ENCODE results near the gene BCL11B. TPM values are rescaled to one million over a fixed set of nuclear protein-coding genes. Genes with fewer than 3 reads are reported as not detected.

The BCL11B gene
- total RNA-seq, 1 donor from 2014 or later = 0.07 TPM

DNA sequence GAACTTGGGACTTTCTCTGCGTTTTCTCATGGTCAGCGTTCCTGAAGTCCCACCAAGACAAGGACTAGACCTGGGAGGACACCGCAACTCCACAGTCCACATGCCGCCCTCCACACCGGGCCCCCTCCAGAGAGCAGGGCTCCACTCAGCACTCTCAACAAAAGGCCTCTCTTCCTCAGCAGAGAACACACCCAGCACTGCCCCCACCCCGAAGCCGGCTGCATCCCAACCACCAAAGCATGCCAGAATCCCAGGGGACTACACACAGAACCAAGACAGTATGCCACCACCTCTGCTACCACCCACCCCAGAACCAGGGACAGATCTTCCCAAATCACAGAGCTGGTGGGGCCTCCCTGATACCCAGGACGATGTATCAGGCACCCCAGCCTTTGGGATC is 88.3 kb downstream of the BCL11B start:
- DNase-seq (ENCODE audit: low read depth, low spot score) = no peak

DNA sequence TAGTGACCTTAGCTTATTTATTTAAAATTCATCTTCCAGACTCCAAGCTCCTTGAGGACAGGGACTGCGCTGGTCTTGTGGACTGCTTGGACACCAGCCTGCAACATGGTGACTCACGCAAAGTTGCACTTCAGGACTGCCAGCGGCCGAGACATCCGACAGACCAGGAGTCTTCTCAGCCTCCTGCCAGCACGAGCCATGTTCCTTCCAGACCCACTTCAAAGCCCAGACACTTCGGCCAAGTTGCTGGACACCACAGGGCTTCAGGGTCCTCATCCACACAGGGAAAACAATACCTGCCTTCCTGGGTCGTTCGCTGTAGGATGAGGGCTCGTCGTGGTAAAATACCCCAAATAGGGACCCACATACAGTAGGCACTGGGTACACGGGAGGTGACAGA is 88.7 kb downstream of the BCL11B start:
- DNase-seq (ENCODE audit: low read depth, low spot score) = no peak

DNA sequence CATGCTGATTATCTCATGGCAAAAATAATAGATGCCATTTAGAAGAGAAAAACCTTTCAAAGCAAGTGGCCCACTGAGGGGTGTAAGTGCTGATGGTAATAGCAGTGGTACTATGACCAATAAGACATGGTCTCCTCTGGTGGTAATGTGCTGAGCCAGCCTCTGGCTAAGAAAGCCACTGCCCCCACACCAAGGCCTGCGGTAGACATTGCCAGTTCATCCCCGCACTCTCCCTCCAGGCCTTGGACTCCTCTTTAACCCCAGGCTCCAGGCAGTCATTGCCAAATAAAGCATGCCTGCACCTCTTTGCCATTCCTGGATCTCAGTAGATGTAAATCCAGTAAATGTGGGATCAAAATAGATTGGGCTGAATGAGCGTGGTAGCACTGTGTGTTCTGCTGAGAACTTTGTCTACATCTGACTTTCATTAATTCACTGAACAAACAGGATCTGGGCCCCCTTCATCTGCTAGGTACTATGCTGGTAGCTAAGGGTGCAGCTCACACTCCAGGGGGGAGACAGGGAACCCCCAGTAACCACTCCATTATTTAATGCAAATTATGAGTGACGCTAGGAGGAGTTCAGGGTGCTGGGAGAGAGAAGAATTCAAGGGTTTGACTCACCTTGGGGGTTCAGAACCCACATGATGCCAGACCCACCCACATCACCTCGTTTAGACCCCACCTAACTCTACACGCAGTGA is 89.3 kb downstream of the BCL11B start:
- no peak for DNase-seq (ENCODE audit: low read depth, low spot score)

DNA sequence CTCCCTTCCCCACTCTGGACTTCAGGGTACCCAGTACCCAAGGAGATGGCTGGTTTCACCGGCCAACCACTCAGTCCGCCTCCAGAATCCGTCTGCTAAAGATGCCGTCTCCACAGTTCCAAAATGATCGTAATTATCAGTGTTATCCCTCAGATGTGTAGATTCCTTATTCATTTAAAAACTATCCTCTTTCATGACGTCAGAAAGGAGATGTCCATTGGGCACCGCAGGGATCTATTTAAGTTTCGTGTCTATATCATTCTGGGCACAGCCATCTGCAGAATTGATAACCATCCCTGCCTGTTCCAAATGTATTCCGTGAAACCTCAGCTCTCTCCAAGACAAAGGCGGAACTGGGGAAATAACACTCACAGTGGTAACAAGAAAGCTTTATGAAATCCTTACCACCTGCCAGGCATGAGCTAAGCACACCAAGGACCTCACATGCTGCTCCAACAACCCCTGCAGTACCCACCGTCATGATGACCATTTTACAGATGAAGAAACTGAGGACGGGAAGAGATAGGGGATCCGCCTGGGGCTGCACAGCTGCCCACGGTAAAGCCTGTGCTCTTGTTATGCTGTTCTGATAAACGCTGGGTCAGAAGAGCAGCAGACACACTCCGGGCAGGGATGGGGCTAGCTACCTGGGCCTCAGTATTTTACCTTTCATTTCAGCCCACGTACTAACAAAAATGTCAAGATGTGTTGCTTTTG is 90.0 kb downstream of the BCL11B start:
- DNase-seq (ENCODE audit: low read depth, low spot score) = no peak

DNA sequence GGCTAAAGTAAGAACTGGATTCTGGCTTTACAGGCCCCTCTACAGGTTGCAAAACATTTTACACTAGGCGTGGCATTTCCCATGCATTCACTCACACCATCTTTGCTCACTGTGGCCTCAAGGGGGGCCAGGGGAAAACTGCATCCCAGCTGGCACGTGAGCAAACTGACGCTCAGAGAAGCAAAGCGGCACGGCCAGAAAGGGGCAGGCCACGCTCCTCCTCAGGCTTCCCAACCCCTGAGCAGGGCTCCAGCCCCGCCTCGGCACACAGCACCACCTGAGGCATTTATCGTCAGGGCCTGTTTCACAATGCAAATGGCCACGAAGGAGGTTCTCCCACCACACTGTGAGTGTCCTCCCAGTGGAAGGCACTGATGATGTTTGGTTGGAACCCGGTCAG is 90.8 kb downstream of the BCL11B start:
- DNase-seq (ENCODE audit: low read depth, low spot score) = no peak

DNA sequence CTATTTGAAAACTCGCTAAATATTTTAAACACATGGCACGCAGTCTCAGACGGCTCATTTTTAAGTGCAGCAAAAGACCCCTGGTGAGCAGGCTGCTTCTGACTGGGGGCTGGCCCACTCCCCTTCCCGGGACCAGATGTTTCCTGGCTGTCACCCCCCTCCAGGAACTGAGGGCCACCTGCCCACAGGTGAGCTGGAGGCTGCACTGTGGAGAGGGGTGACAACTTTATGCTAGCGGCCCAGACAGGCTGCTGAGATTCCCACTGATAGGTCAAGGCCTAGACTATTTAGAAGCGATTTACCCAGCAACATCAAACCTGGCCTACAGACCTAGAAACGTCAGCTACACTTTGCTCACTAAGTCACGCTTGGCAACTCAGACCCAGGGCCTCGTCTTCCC is 92.1 kb downstream of the BCL11B start:
- no peak for DNase-seq (ENCODE audit: low read depth, low spot score)

DNA sequence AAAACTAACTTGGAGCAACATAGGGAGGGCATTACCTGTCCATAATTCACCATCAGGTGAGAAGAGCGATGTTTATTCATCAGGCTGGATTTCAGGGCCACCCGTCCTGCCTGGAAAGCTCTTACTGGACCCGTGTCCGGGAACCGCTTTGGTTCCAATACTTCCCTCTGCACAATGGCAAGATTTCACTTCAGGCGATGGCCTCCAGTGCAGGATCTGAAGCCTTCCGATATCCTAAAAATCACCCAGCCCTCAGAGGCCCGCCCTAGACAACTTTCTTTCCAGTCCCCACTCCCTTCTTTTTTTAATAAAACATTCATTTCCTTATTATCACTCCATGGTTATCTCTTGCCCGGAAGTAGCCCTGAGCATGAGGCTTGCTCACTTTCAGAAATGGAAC is 92.5 kb downstream of the BCL11B start:
- no peak for DNase-seq (ENCODE audit: low read depth, low spot score)

DNA sequence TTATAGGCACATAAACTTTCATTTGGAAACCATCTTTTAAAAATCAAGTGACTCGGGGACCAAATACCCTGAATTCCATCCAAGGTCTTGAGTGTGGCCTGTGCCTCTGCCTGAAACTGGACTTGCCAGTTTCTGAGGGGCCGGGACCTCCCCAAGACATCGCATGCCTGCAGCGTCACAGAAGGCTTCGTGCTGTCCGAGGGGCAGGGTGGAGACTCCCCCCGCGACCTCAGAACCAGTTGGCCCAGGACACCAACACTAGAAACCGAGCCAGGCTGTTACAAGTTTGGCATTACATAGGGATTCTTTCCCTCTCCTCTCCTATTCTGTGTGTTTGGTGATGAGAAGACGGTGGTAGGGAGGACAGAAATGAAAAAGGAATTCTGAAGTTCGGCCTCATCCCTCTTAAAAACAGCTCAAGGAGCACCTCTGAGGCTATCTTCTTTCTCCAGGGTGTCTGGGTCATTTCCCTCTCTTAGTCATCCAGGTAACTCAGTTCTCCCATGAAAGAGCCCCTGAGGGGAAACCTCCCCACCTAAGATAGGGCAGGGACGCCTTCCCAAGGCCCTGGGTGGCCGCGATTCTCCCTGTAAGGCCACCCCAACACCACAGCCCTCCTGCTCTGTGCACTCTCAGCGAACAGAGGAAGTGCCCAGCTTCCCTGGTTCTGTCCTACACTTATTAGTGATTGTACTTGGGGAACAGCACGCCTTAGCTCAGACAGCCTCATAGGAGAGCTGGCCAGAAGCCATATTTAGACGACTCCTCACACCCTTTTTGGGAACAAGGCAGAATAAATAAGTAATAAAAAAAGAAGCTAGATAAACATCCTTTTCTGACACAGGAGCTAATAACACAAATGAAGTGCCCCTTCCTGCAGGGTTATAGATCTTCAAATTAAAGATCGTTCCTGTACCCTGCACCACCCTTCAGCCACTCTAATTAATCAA is 93.8 kb downstream of the BCL11B start:
- DNase-seq (ENCODE audit: low read depth, low spot score) = no peak

DNA sequence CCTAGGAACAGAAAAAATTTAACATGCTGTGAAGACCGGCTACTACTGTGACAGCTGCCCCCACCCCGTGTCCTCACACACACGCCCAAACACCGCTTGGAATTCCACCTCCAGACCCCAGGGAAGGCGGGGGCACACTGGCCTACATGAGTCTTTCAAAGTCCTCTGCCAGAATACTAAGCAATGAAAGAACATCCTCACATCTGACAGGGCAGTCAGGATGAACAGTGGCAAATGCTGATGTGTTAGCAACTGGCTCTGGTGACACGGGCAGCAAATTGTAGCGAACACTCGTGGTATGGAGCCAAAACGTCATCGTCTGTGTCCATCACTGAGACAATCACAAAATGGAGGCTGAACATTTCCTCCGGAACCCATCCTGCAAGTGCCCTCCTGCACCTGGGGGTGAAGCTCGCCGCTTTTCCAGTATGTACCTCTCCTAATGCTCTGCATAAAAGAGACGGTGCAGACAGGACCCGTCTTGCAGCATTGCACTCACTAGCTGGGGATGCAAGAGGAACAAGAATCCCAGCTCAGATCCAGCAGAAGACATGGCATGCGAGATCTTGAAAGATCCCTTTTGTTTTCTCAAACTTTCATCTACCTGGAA is 94.8 kb downstream of the BCL11B start:
- no peak for DNase-seq (ENCODE audit: low read depth, low spot score)

DNA sequence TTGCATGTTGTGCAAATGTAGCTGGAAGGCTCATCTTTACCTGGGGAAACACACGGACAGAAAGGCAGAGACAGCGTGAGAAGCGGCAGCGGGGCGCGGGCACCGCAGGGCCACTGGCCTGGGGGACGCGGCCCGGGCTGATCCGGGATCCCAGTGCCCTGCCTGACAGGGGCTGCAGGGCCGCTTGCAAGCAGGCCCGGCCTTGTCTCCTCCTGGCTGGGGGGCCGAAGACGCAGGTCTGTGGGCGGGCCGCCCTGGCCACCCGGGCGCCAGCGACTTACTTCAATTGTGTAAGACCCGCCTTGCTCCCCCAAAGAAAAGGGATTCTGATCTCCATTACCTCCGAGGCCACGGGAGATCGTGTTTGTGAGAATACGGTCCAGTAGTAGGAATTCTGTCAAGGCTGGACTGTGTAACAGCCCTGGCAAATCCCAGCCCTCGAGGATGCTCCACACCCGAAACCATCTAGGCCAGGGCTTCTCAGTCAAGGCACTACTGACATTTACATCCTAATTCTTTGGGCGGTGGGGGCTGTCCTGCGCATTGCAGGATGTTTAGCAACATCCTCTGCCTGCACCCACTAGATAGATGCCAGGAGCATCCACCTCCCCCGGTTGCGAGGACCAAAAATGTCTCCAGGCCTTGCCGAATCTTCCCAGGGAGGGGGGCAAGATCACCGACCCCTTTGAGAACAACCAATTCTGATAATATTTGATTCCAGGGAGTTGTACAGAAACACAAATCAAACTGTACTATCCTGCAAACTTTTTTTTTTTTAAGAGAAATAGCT is 95.6 kb downstream of the BCL11B start:
- DNase-seq (ENCODE audit: low read depth, low spot score) = no peak

DNA sequence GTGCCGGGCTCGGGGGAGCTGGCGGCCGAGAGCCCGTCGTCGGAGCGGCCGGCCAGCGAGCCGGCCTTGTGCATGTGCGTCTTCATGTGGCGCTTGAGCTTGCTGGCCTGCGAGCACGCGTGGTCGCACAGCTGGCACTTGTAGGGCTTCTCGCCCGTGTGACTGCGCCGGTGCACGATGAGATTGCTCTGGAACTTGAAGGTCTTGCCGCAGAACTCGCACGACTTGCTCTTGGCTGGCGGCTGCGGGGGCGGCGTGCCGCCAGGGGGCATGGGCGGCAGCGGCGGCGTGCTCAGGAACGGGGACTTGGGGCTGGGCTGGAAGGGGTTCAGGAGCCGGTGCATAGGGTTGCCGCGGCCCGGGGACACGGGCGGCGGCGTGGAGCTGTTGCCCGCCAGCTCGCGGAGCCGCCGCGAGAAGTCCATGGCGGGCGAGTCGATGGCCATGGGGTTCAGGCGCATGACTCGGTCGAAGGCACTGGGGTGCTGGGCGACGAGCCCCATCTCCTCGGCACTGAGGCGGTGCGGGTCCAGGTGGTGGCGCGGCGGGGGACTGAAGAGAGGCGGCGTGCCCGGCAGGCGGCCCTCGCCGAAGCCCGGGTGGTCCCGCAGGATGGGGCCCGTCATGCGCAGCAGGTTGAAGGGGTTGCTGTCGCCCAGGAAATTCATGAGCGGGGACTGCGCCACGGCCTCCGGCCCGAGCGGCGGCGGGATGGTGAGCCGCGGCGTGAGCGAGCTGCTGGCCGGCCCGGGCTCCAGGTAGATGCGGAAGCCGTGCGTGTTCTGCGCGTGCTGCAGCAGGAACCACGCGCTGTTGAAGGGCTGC is 96.5 kb downstream of the BCL11B start:
- no peak for DNase-seq (ENCODE audit: low read depth, low spot score)

DNA sequence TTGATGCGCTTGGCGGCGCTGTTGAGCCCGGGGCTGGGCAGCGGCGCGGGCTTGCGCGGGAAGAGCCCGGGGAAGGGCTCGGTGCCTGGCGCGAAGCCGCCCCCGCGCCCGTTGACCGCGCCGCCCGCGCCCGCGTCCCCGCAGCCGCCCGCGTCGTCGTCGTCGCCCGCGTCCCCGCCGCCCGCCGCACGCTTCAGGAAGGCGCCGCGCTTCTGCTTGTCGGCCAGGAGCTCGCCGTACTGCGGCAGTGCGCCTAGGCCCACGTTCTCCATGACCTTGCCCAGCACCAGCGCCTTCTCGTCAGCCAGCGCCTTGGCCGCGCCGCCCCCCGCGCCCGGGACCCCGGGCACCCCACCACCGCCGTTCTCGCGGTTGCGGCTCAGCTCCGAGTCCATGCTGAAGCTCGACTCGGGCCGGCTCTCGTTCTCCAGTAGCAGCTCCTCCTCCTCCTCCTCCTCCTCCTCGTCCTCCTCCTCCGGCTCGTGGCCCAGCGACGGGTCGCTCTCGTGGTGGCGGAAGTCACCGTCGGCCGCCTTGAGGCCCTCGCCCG is 97.2 kb downstream of the BCL11B start:
- no peak for DNase-seq (ENCODE audit: low read depth, low spot score)

DNA sequence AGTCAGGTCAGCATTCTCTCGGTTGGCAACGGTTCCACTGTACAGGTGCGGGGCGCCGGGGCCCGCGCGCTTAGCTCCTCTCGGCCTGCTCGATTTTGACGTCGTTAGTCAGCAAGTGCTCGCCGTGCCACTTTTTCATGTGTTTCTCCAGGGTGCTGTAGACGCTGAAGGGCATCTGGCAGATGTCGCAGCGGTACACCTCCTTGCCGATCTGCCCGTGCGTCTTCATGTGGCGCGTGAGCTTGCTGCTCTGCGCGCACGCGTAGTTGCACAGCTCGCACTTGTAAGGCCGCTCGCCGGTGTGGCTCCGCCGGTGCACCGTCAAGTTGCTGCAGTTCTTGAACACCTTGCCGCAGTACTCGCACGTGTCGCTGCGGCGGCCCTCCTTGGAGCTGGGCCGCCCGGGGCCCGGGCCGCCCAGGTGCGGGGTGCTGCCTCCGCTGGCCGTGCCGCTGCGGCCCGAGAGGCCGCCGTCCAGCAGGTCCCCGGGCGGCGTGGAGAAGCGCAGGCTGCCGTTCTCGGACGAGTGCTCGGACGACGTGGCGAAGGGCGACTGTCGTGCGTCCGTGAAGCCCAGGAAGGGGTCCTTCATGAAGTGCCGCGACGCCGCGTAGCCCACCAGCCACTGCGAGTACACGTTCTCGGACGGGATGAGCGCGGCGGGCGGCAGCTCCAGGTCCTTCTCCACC is 97.8 kb downstream of the BCL11B start:
- no peak for DNase-seq (ENCODE audit: low read depth, low spot score)

DNA sequence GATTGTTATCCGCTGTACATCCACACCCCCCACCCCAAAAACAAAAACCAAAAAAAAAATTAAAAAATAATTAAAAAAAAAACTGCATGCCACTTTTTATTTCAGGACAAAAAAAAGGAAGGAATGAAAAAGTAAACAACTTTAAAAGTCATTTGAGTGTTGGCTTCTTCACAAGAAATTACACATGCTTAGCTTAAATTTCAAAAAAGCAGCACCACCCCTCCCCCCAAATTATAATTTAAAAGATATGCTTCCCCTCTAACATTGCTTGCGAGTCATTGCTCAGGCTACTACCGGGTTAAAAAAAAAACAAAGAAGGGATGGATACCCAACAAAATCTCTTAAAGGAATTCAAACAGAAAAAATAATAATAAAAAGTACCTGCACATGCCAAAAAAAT is 98.5 kb downstream of the BCL11B start:
- DNase-seq (ENCODE audit: low read depth, low spot score) = no peak

DNA sequence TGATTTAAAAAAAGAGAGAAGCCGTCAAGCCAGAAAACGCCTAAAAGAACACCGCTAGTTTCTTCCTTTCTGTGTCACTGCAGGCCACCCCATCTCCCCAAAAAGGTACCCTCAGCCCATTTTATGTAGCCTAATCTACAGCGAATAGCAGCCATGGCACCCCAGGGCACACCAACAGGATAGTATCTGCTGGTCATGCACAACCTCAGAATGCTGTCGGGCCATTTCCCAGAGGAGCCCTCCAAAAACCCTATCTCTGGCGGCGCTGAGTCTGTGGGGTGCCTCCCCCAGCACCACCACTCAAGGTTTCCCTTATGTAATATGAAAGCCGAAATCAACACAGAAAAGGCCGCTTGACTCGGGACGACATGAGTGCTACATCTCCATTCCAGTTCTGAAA is 98.9 kb downstream of the BCL11B start:
- no peak for DNase-seq (ENCODE audit: low read depth, low spot score)

DNA sequence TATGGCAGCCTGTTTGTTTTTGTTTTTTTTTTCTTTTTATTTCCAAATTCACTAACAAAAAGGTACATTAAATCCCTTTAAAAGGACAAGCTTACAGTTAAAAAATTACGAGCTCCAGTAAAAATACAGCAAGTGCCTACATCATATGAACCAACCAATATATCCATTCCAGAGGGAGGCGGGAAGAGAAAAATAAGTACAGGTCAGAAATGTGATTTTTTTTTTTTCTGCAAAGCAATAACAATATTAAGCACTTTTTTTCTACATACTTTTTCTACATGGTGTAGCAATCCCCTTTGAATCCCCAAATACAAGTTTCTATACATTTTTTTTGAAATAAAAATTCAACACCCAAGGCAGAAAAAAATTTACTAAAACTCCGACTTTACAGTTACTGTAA is 100.6 kb downstream of the BCL11B start:
- no peak for DNase-seq (ENCODE audit: low read depth, low spot score)

DNA sequence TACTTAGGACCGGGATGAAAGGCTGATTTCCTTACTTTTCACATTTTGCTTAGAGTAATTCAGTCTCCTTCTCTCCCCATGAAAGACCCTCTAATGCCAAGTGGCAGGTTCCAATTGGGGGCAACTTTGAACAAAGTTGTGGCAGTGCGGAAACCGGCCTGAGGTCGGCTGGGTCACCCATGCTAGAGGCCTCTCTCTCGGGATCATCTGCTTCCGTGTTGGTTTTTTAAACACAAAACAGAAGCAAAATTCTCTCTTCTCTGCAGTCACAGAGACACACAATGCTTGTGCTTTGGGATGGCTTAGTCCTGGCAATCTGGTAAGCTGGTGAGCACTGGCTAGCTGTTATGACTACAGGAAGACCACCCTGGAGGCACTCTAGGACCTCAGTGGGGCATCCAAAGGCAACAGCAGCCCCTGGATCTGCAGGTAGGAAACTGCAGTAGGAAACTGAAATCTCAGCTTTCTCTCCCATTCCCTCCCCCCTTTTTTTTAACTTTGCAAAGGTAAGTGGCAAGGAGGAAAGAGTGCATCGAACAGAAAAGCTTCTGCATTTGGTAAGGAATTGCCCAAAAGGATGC is 102.1 kb downstream of the BCL11B start:
- no peak for DNase-seq (ENCODE audit: low read depth, low spot score)

DNA sequence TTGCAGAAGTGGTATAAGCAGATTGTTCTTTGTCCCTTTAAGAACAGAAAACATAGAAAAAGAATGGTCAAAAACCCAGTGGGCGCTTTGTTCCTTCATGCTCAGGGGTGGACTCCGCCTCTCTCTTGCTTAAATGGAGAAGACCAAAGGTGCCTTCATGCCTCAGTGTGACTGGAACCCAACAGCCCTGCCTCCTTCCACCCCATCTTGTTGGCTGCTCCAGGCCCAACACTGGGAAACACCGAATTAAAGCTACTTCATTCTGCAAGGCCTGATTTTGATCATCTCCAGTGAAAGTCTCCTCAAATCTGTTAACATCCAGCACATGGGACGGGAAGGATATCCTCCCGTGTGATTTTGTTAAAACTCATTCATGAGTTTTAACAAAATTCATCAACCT is 103.7 kb downstream of the BCL11B start:
- DNase-seq (ENCODE audit: low read depth, low spot score) = no peak

DNA sequence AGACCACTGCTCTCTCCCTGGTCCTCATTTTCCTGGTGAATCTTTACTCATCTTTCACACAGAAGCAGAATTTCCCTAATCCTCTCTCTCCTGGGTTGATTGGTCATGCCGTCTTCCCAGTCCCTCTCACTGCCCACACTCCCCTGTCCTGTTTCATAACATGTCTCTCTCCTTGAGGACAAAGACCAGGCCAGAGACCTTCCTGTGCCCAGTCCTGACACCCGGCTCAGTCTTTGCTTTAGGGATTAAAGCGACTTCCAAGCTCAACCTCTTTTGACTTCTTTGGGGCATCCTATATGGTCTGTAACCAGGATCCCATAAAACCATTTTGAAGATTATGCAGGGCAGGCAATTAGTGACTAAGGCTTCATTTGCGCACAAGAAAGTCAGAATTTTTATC is 105.5 kb downstream of the BCL11B start:
- DNase-seq (ENCODE audit: low read depth, low spot score) = no peak
